K562 (cell line): ENCODE data around the gene EXOC3L1. TPM values are rescaled to one million over a fixed set of nuclear protein-coding genes. Genes with fewer than 3 reads are reported as not detected.

Experiments used
- CUX1 ChIP-seq: fragments of 200-800 bp; sonication (Bioruptor generic); IDR thresholded peaks from 2 replicates; pipeline ENCODE4 v1.6.1; 2016; ENCODE audit warnings: missing genetic modification characterization, missing compliant biosample characterization
- ELF4 ChIP-seq: fragments of 450-650 bp; formaldehyde crosslinking; IDR thresholded peaks from 2 replicates; pipeline ENCODE4 v1.4.0; 2022; ENCODE audit warnings: missing genetic modification characterization
- ESRRB ChIP-seq: fragments of 250-450 bp; sonication (Bioruptor Pico); IDR thresholded peaks from 2 replicates; pipeline ENCODE4 v1.5.0; 2020; ENCODE audit warnings: mild to moderate bottlenecking, moderate library complexity, borderline replicate concordance
- GABPA ChIP-seq: fragments of 200-800 bp; sonication (Bioruptor generic); conservative IDR thresholded peaks from 2 replicates; pipeline ENCODE4 v1.6.1; 2016; ENCODE audit warnings: low read depth, missing genetic modification characterization, missing compliant biosample characterization
- RFX5 ChIP-seq: IDR thresholded peaks from 2 replicates; pipeline ENCODE4 v1.6.1; 2011; ENCODE audit warnings: low read depth, mild to moderate bottlenecking, improper control_type of control experiment, low read length
- UBTF ChIP-seq, 2 experiments: IDR thresholded peaks; 2 replicates each; pipeline ENCODE4 v1.6.1; 2012; ENCODE audit warnings: improper control_type of control experiment in 2 of 2, low read depth in 2 of 2, low read length in 2 of 2, borderline replicate concordance in 1 of 2
- XRCC5 ChIP-seq: fragments of 200-400 bp; formaldehyde crosslinking; IDR thresholded peaks from 2 replicates; pipeline ENCODE4 v1.6.1; 2017; ENCODE audit warnings: low read depth, mild to moderate bottlenecking, low read length
- ZNF282 ChIP-seq: sonication (generic); formaldehyde crosslinking; IDR thresholded peaks from 2 replicates; pipeline ENCODE4 v1.8.1; 2023; ENCODE audit warnings: missing genetic modification reagents
- polyA plus RNA-seq, 8 experiments: library from polyadenylated mRNA; depleted of rRNA in 4 of 8; stranded (reverse) in 5 of 8; unstranded in 3 of 8; fragments of >200 nt; fragmentation: Nextera tagmentation in 2 of 8; fragmentation: Illumina TruSeq in 1 of 8; extraction: Ambion mirVana in 2 of 8; extraction: Trizol in 1 of 8; gene quantifications; 2 replicates each; pipeline versions ENCODE4 v1.2.1 to v1.2.3, GENCODE V29; 2011 to 2014; ENCODE audit warnings: inconsistent platforms in 1 of 8, missing spikeins in 1 of 8
- total RNA-seq, 7 experiments: library from RNA; depleted of rRNA in 6 of 7; stranded (reverse); fragments of >200 nt in 6 of 7; fragmentation: Illumina TruSeq in 2 of 7; extraction: Trizol in 2 of 7; gene quantifications; 2 replicates each; pipeline versions ENCODE4 v1.2.1 to v1.2.3, GENCODE V29; 2011 to 2021; ENCODE audit warnings: low replicate concordance in 1 of 7
- TF ChIP-seq, protein P1 (sequence below), 2 experiments: fragments of 450-650 bp in 1 of 2; IDR thresholded peaks; 2 replicates each; pipeline ENCODE4 v1.6.1; 2011 to 2017; ENCODE audit warnings: low read depth in 2 of 2, antibody characterized with exemption in 1 of 2, borderline replicate concordance in 1 of 2, low read length in 1 of 2, mild to moderate bottlenecking in 1 of 2, mixed read lengths in 1 of 2; ENCODE audit not compliant: control insufficient read depth in 1 of 2
- TF ChIP-seq, protein P2 (sequence below): fragments of 250-450 bp; sonication (Bioruptor Pico); IDR thresholded peaks from 2 replicates; pipeline ENCODE4 v1.4.0; 2020; ENCODE audit warnings: mild to moderate bottlenecking, moderate library complexity

The EXOC3L1 gene
- total and polyA plus RNA-seq, 9 of the 15 experiments (the other 6 are each of a cell fraction or from before 2014, with no cell fraction given): 0.08 TPM; not detected in 8

DNA sequence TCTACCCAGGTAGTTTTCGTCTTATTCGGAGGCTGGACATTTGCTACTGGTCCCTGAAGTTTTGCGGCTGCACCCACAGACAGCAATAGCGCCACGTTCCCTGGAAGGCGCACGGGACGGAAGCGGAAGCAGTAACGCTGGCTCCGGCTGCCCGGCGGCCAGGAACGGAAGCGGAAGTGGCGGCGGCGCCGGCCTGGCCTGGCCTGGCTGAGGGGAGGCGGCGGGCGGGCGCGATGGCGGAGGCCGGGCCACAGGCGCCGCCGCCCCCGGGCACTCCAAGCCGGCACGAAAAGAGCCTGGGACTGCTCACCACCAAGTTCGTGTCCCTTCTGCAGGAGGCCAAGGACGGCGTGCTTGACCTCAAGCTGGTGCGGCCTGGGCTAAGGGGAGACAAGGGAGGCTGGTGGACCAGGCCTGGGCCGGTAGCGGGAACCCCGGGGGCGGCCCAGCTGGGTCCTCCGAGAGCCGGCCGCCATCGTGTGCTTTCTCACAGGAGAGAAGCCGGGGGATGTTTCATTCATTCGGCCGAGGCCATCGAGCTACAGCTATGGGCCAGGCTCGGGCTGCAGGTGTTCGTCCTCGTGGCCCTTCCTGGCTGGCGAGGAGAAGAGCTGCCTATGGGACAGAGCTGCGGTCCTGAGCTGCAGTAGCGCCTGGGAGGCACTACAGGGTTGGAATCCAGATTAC lies 2.2 kb upstream of the EXOC3L1 start, which contains the start of gene E2F4 (continued):
- TF ChIP-seq, protein P1, sequence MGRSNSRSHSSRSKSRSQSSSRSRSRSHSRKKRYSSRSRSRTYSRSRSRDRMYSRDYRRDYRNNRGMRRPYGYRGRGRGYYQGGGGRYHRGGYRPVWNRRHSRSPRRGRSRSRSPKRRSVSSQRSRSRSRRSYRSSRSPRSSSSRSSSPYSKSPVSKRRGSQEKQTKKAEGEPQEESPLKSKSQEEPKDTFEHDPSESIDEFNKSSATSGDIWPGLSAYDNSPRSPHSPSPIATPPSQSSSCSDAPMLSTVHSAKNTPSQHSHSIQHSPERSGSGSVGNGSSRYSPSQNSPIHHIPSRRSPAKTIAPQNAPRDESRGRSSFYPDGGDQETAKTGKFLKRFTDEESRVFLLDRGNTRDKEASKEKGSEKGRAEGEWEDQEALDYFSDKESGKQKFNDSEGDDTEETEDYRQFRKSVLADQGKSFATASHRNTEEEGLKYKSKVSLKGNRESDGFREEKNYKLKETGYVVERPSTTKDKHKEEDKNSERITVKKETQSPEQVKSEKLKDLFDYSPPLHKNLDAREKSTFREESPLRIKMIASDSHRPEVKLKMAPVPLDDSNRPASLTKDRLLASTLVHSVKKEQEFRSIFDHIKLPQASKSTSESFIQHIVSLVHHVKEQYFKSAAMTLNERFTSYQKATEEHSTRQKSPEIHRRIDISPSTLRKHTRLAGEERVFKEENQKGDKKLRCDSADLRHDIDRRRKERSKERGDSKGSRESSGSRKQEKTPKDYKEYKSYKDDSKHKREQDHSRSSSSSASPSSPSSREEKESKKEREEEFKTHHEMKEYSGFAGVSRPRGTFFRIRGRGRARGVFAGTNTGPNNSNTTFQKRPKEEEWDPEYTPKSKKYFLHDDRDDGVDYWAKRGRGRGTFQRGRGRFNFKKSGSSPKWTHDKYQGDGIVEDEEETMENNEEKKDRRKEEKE (IDR thresholded peaks at IDR 0.05; ENCODE audit: borderline replicate concordance in 1 of 2, control insufficient read depth in 1 of 2, low read depth in 2 of 2, low read length in 1 of 2): no peak
- TF ChIP-seq ESRRB (CRISPR knock-in tag) (no peak), GABPA (peak; percentile 98), ELF4 (no peak), ZNF282 (CRISPR knock-in tag) (no peak), RFX5 (no peak), XRCC5 (no peak), CUX1 (CRISPR knock-in tag) (no peak), UBTF (IDR thresholded peaks at IDR 0.05; ENCODE audit: borderline replicate concordance in 1 of 2, low read depth in 2 of 2, low read length in 2 of 2) (no peak)
- TF ChIP-seq, protein P2, sequence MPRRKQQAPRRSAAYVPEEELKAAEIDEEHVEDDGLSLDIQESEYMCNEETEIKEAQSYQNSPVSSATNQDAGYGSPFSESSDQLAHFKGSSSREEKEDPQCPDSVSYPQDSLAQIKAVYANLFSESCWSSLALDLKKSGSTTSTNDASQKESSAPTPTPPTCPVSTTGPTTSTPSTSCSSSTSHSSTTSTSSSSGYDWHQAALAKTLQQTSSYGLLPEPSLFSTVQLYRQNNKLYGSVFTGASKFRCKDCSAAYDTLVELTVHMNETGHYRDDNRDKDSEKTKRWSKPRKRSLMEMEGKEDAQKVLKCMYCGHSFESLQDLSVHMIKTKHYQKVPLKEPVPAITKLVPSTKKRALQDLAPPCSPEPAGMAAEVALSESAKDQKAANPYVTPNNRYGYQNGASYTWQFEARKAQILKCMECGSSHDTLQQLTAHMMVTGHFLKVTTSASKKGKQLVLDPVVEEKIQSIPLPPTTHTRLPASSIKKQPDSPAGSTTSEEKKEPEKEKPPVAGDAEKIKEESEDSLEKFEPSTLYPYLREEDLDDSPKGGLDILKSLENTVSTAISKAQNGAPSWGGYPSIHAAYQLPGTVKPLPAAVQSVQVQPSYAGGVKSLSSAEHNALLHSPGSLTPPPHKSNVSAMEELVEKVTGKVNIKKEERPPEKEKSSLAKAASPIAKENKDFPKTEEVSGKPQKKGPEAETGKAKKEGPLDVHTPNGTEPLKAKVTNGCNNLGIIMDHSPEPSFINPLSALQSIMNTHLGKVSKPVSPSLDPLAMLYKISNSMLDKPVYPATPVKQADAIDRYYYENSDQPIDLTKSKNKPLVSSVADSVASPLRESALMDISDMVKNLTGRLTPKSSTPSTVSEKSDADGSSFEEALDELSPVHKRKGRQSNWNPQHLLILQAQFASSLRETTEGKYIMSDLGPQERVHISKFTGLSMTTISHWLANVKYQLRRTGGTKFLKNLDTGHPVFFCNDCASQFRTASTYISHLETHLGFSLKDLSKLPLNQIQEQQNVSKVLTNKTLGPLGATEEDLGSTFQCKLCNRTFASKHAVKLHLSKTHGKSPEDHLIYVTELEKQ (CRISPR knock-in tag): no peak
